Esophagus squamous epithelium (tissue), 5 donors: ENCODE results near the gene ZNF669. TPM values are rescaled to one million over a fixed set of nuclear protein-coding genes. Genes with fewer than 3 reads are reported as not detected.
"Not testable (repeated sequence)": the region's sequence is repeated elsewhere in the genome, so short reads cannot be mapped to it uniquely, and the experiment has no call there.

Experiments
- DNase-seq: peaks from one replicate; lab custom pipeline; 2025; lab: John Stamatoyannopoulos, UW
- H3K27ac ChIP-seq, 4 donors: fragments of 200-600 bp; sonication (generic); one replicate each; pipeline ENCODE4 v1.5.1; 2016 to 2019; ENCODE audit warnings: mild to moderate bottlenecking in 1 of 4
- H3K27me3 ChIP-seq, 4 donors: fragments of 200-600 bp; sonication (generic); 1 replicate in 3 of 4; 2 replicates in 1 of 4; pipeline versions ENCODE4 v1.5.1 to v1.6.0; 2017 to 2021; ENCODE audit warnings: antibody characterized with exemption in 1 of 4
- H3K36me3 ChIP-seq, 3 donors: fragments of 200-600 bp; sonication (generic); one replicate each; pipeline ENCODE4 v1.5.1; 2016 to 2019
- H3K4me1 ChIP-seq, 3 donors: fragments of 200-600 bp; sonication (generic); one replicate each; pipeline ENCODE4 v1.5.1; 2017 to 2019
- H3K4me3 ChIP-seq, 4 donors: fragments of 200-600 bp; sonication (generic); 1 replicate in 3 of 4; 2 replicates in 1 of 4; pipeline ENCODE4 v1.5.1; 2016 to 2019; ENCODE audit warnings: mild to moderate bottlenecking in 2 of 4, moderate library complexity in 1 of 4
- H3K9me3 ChIP-seq, 3 donors: fragments of 200-600 bp; sonication (generic); one replicate each; pipeline ENCODE4 v1.5.1; 2016 to 2019
- POLR2A ChIP-seq, 4 donors: fragments of 450-650 bp; IDR thresholded peaks; one replicate each; pipeline ENCODE4 v1.6.1; 2017; ENCODE audit warnings: antibody characterized with exemption in 4 of 4, mild to moderate bottlenecking in 4 of 4, moderate library complexity in 3 of 4
- WGBS, 2 donors: methylation state at CpG; one replicate each; pipeline ENCODE4 v1.1.5; 2018; 5-methylcytosine and 5-hydroxymethylcytosine counted together
- intact Hi-C: fragments of 100-400 bp; cut with DNase I; formaldehyde crosslinking; loops from one replicate; pipeline ENCODE4 v1.15.0; 2022
- total RNA-seq, 4 donors: library from RNA; depleted of rRNA; stranded (reverse); fragments of >200 nt; gene quantifications; one replicate each; pipeline ENCODE4 v1.1.0, GENCODE V29; 2016
- TF ChIP-seq, protein P1 (sequence below), 6 experiments: fragments of 450-650 bp in 4 of 6; fragments of 200-600 bp in 2 of 6; sonication (generic) in 2 of 6; IDR thresholded peaks; one replicate each; pipeline ENCODE4 v1.5.1; 2016 to 2019; ENCODE audit warnings: antibody characterized with exemption in 6 of 6, mild to moderate bottlenecking in 4 of 6, moderate library complexity in 4 of 6
- donor health status: DM: yes; HTN: yes; CAD: no.

The ZNF669 gene
- total RNA-seq, 4 donors from 2014 or later: 0.95 to 6.7 (median 3.2) TPM

DNA sequence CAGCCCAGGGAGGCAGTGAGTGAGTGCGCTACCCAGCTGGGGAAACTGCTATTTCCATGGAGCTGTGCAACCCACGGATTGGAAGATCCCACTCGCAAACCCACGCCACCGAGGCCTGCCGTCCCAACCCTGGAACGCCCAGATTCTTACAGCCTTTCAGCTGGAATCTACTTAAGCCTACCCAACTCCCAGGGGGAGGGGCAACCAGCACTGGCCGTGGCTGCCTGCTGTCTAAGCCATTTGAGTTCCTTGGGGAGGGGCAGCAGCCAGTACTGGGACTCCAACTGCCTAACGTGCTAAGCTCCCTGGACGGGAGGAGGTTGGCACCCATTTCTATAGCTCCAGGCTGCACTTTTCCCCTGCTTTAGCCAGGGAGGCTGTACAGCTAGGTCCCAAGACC is 27.1 kb upstream of the ZNF669 start:
- peaks cover 0 to 5% (median 0%) of the 10 kb centered on the region in 3 donors for H3K4me1 ChIP-seq
- intact Hi-C loops: no loop called here
- TF ChIP-seq POLR2A (IDR thresholded peaks at IDR 0.05): no peak
- TF ChIP-seq, protein P1, sequence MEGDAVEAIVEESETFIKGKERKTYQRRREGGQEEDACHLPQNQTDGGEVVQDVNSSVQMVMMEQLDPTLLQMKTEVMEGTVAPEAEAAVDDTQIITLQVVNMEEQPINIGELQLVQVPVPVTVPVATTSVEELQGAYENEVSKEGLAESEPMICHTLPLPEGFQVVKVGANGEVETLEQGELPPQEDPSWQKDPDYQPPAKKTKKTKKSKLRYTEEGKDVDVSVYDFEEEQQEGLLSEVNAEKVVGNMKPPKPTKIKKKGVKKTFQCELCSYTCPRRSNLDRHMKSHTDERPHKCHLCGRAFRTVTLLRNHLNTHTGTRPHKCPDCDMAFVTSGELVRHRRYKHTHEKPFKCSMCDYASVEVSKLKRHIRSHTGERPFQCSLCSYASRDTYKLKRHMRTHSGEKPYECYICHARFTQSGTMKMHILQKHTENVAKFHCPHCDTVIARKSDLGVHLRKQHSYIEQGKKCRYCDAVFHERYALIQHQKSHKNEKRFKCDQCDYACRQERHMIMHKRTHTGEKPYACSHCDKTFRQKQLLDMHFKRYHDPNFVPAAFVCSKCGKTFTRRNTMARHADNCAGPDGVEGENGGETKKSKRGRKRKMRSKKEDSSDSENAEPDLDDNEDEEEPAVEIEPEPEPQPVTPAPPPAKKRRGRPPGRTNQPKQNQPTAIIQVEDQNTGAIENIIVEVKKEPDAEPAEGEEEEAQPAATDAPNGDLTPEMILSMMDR (IDR thresholded peaks at IDR 0.05): no peak
- no peak for DNase-seq
- peaks cover 0 to 63% (median 22%) of the 10 kb centered on the region in 3 donors for H3K9me3 ChIP-seq
- WGBS, 2 donors: 80 to 100% methylated on average over 1 to 2 of the region's 10 CpGs
- H3K36me3 ChIP-seq: peaks cover 0 to 19% (median 0%) of the 10 kb centered on the region in 3 donors
- H3K27ac ChIP-seq: no peak overlapping the region
- H3K4me3 ChIP-seq: no peak overlapping the region
- no peaks in the 10 kb centered on the region for H3K27me3 ChIP-seq

DNA sequence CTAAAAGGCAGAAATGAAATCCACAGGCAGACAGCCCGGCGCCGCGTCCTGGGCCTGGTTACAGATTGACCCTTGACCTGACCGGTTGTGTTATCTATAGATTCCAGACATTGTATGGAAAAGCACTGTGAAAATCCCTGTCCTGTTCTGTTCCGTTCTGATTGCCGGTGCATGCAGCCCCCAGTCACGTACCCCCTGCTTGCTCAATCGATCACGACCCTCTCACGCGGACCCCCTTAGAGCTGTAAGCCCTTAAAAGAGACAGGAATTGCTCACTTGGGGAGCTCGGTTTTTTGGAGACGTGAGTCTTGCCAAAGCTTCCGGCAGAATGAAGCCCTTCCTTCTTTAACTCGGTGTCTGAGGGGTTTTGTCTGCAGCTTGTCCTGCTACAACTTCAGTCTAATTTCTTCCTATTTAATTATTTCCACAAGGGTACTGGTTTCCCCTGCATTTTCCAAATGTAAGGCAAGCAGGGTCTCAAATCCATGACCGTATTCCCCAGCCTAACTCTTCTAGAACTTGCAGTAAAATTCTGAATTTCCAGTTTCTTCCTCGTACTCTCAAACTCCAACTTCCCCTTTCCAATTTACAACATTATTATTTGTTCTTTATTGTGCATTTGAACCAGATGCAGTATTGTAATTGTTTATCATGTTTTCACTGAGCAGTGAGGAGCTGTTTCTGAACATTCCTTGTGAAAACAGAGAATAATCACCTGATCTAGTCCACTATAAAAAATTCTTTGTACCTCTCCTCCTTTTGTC is 23.5 kb upstream of the ZNF669 start:
- H3K4me1 ChIP-seq, intact Hi-C loops, DNase-seq, H3K27me3 ChIP-seq: not testable (repeated sequence)
- Histone ChIP-seq H3K27ac (peak overlapping the region in 2 of 4 donors; percentile 0 to 45), H3K4me3 (peak overlapping the region in 1 of 4 donors; percentile 31), H3K9me3 (peaks cover 0 to 28% (median 3%) of the 10 kb centered on the region in 3 donors), H3K36me3 (peaks cover 0 to 19% (median 0%) of the 10 kb centered on the region in 3 donors)
- WGBS, 2 donors: 14 to 32% methylated on average over 13 of the region's 18 CpGs

DNA sequence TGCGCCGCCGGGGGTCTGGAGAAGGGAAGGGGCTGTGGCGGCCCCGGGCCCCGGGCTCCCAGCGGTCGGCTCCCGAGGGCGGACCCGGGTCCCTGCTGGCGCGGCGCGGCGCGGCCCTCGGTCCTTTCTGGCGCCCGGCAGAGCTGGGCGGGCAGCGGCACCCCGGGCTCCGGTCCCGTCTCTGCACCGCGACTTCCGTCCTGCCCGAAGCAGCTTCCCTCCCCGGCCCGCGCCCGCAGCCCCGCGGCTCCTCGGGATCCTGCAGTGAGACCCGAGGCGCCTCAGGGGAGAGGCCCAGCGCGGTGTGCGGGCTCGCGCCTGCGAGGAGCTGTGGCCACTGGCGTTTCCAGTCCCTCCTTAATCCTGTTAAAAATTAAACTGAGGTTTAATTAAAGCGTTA is 22.4 kb upstream of the ZNF669 start:
- WGBS, 2 donors: no CpG with 5 or more reads among the region's 46 CpGs
- H3K27ac ChIP-seq, H3K27me3 ChIP-seq, H3K4me3 ChIP-seq, intact Hi-C loops, DNase-seq, H3K36me3 ChIP-seq, H3K4me1 ChIP-seq: not testable (repeated sequence)
- peaks cover 0 to 17% (median 3%) of the 10 kb centered on the region in 3 donors for H3K9me3 ChIP-seq

DNA sequence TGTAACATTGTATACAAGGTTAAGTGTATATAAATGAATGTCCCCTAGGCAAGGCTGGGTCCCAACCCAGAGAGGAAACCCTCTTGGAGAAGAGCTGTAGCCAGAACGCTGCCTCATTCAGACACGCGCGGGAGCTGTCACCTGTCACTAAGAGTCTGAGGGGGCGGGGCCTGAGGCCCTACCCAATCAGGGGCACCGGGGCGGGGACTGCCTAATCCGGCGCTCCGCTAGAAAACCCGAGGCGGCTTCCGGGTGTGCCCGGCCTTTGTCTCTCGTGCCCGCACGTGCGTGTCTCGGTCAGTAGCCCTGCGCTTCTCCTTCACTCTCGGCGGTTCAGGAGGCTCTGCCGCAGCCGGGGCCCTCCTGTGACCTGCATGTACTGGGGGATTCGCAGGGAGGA is 22.0 kb upstream of the ZNF669 start:
- WGBS, 2 donors: no CpG with 5 or more reads among the region's 25 CpGs
- H3K27me3 ChIP-seq, H3K36me3 ChIP-seq, intact Hi-C loops, H3K27ac ChIP-seq, H3K4me3 ChIP-seq, H3K4me1 ChIP-seq, DNase-seq: not testable (repeated sequence)
- peaks cover 0 to 13% (median under 1%) of the 10 kb centered on the region in 3 donors for H3K9me3 ChIP-seq

DNA sequence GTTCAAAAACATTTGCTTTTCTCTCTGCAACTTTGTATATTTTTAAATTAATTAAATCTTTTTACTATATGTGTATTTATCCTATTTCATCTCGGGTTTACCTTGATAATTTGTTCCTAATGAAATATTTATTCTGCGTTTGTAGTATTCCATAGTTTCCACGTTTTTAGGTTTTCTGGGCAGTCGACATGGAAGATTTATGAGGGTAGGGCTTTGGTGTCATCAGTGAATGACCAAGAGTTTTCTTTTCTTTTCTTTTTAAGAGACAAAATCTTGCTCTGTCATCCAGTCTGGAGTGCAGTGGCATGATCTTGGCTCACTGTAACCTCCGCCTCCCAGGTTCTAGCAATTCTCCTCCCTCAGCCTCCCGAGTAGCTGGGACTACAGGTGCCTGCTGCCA is 17.2 kb upstream of the ZNF669 start:
- DNase-seq: no peak
- no peak for TF ChIP-seq POLR2A (IDR thresholded peaks at IDR 0.05)
- TF ChIP-seq, protein P1 (IDR thresholded peaks at IDR 0.05): no peak
- Histone ChIP-seq H3K36me3 (no peaks in the 10 kb centered on the region), H3K4me3 (no peak overlapping the region), H3K9me3 (no peaks in the 10 kb centered on the region), H3K27me3 (no peaks in the 10 kb centered on the region), H3K27ac (no peak overlapping the region), H3K4me1 (no peaks in the 10 kb centered on the region)
- intact Hi-C loops: no loop called here
- WGBS, 2 donors: 69 to 78% methylated on average over 6 of the region's 6 CpGs

DNA sequence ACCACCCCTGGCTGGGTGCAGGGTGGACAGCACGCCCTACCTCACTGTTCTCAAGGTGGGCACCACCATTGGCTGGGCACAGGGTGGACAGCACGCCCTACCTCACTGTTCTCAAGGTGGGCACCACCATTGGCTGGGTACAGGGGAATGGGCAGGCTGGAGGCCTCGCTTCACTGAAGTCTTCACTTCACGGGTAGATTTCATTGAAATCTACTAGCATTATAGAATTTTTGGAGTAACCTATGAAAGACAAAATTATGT is 16.2 kb upstream of the ZNF669 start:
- intact Hi-C loops, H3K27ac ChIP-seq, H3K4me1 ChIP-seq, H3K9me3 ChIP-seq, DNase-seq, H3K36me3 ChIP-seq, H3K4me3 ChIP-seq, H3K27me3 ChIP-seq: not testable (repeated sequence)
- WGBS, 2 donors: 86% methylated on average over 3 of the region's 4 CpGs; no CpG with 5 or more reads in 1 of the 2 donors

DNA sequence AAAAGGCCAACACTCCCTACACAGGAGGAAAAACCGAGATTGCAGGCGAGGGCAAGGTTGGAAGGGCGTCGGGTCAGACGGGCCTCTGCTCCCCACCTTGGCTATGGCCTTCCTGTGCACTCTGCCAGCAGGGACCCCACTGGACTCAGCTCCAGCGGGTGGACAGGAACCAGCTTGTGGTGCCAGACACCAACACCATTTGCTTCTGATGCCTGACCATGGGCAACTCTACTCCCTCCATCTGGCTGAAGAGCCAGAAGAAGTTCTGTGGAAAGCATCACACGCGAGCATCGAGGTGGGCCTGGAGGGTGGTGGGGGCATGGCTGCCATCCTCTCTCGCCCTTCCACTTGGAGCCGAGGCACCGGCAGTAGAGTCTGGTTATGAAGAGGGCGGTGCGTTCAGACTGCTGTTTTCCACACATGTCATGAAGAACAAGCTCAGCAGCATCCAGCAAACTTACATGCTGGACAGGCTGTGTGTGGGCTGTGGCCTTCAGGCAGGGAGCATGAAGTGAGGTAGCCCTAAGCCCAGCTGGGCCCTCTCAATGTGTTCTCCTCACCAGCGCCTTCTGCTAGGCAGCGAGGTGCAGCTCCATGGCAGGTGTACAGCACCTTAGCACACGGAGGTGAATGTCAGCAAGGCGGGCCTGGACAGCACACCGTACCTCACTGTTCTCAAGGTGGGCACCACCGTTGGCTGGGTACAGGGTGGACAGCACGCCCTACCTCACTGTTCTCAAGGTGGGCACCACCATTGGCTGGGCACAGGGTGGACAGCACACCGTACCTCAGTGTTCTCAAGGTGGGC is 15.6 kb upstream of the ZNF669 start:
- no peak for TF ChIP-seq POLR2A (IDR thresholded peaks at IDR 0.05)
- TF ChIP-seq, protein P1 (IDR thresholded peaks at IDR 0.05): no peak
- Histone ChIP-seq H3K27me3 (no peaks in the 10 kb centered on the region), H3K4me3 (no peak overlapping the region), H3K36me3 (no peaks in the 10 kb centered on the region), H3K9me3 (no peaks in the 10 kb centered on the region), H3K4me1 (no peaks in the 10 kb centered on the region), H3K27ac (no peak overlapping the region)
- intact Hi-C loops: no loop called here
- WGBS, 2 donors: 86 to 88% methylated on average over 7 to 9 of the region's 22 CpGs
- DNase-seq: no peak
